ENCODE measurements around the gene EDIL3. TPM values are rescaled to one million over a fixed set of nuclear protein-coding genes. Genes with fewer than 3 reads are reported as not detected.

Gene EDIL3, protein sequence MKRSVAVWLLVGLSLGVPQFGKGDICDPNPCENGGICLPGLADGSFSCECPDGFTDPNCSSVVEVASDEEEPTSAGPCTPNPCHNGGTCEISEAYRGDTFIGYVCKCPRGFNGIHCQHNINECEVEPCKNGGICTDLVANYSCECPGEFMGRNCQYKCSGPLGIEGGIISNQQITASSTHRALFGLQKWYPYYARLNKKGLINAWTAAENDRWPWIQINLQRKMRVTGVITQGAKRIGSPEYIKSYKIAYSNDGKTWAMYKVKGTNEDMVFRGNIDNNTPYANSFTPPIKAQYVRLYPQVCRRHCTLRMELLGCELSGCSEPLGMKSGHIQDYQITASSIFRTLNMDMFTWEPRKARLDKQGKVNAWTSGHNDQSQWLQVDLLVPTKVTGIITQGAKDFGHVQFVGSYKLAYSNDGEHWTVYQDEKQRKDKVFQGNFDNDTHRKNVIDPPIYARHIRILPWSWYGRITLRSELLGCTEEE
- 83.2 and 246 TPM in 2 replicates for total RNA-seq

DNA sequence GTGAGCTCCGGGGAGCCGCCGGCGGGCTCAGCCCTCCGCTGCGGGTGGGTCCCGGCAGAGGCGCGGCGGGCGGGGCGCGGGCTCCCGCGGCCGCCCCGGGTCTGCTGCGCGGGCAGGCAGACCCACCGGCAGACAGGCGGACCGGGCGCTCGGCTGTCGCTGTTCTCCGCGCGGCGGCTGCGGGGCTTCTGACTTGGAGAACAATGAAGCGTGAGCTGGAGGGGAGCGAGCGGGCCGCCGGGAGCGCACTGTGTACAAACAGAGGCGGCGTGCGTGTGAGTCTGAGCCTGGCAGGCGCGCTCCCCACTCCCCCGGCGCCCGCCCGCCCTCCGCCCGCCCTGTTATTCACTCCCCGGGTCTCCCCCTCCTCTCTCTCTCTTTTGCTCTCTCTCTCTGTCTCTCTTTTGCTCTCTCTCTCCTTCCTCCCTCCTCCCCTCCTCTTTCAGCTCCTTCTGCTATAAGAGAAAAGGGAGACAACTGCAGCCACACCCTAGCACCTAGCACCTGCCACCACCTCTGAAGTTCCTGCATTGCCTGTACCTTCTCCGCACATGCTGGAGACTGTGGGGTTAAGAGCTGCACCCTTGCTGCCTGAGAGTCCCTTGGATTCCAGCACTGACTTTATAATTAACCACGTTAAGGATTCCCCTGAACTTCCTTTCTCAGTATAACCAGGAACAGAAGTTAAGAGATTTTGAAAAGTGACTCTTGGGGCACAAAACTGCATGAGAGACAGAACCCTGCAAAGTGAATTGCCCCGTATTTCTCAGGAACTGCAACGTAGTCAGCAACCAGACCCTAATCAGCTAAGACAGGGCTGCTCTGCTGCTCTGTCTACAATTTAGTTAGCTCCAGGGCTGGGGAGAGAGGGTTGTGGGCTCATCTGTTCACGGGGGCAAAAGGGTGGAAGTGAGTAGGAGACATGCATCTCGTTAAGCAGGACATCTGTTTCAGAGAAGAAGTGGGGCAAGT, at the start of gene EDIL3:
Gene EDIL3, minus strand, starts transcription at position 277 of the 972 bp plus-strand sequence. CDS start 506 bp downstream, outside the sequence.

Data from regular cardiac myocyte (primary cell).